HCT116 (cell line): ENCODE measurements around the gene KIFC3. TPM values are rescaled to one million over a fixed set of nuclear protein-coding genes. Genes with fewer than 3 reads are reported as not detected.
"Not testable (repeated sequence)": the region's sequence is repeated elsewhere in the genome, so short reads cannot be mapped to it uniquely, and the experiment has no call there.

ENCODE experiments used
- ATAC-seq: fragments of 200-7000 bp; cut with Tn5 transposase; 2 replicates; pipeline ENCODE4 v1.9.1; 2020; ENCODE audit warnings: mild to moderate bottlenecking, moderate library complexity
- BruUV-seq: library from RNA; stranded (reverse); fragments of 400-500 nt; replicated peaks from 2 replicates; lab custom pipeline; 2021; lab: Mats Ljungman, UMichigan
- CTCF ChIA-PET: fragments of 300-600 bp; sonication (Branson Sonifier 250); formaldehyde crosslinking; loops from one replicate; lab custom pipeline; 2021; ENCODE audit warnings: antibody characterized with exemption; lab: Charles Lee
- POLR2A ChIA-PET: fragments of 300-600, 350-600 bp; sonication (Branson Sonifier 250); formaldehyde crosslinking; loops from one replicate; lab custom pipeline; 2021; ENCODE audit warnings: antibody characterized with exemption; lab: Charles Lee
- RAD21 ChIA-PET, 2 experiments: fragments of 300-600 bp; sonication (Branson Sonifier 250); formaldehyde crosslinking; loops; one replicate each; lab custom pipeline; 2023; ENCODE audit warnings: low total read pairs in 2 of 2; ENCODE audit not compliant: uncharacterized antibody in 2 of 2, unreplicated experiment in 2 of 2, low non-redundant PET in 1 of 2; lab: Charles Lee
- DNase-seq: peaks from one replicate; pipeline ENCODE4 v3.0.0-alpha.2; 2010; ENCODE audit warnings: low read depth, low spot score
- H2AFZ ChIP-seq: fragments of 200-600 bp; shearing (Covaris generic), sonication (generic); 2 replicates; pipeline ENCODE4 v1.6.1; 2017; ENCODE audit warnings: low read depth, mixed run types, mixed read lengths, antibody characterized with exemption, low read length; ENCODE audit not compliant: poor library complexity, severe bottlenecking
- H3K27ac ChIP-seq: 2 replicates; pipeline ENCODE4 v1.5.1; 2012; ENCODE audit warnings: low read depth, low read length
- H3K27me3 ChIP-seq: fragments of 200-600 bp; sonication (generic); 2 replicates; pipeline ENCODE4 v1.6.1; 2016; ENCODE audit warnings: mixed run types, low read length, mixed read lengths; ENCODE audit not compliant: insufficient read depth
- H3K36me3 ChIP-seq, 2 experiments: fragments of 200-500 bp in 1 of 2; fragments of 200-600 bp in 1 of 2; sonication (Bioruptor generic) in 1 of 2; sonication (generic) in 1 of 2; 2 replicates each; pipeline versions ENCODE4 v1.5.1 to v1.6.1; 2014 to 2016; ENCODE audit warnings: low read length in 2 of 2, inconsistent platforms in 1 of 2, mixed read lengths in 1 of 2, mixed run types in 1 of 2; ENCODE audit not compliant: insufficient read depth in 2 of 2, control insufficient read depth in 1 of 2
- H3K4me1 ChIP-seq, 2 experiments: fragments of 200-600 bp in 1 of 2; sonication (generic) in 1 of 2; 2 replicates each; pipeline versions ENCODE4 v1.5.1 to v1.6.1; 2012 to 2017; ENCODE audit warnings: low read length in 2 of 2, inconsistent platforms in 1 of 2, mild to moderate bottlenecking in 1 of 2, mixed read lengths in 1 of 2, mixed run types in 1 of 2, moderate library complexity in 1 of 2; ENCODE audit not compliant: insufficient read depth in 2 of 2, control insufficient read depth in 1 of 2
- H3K4me2 ChIP-seq: fragments of 200-600 bp; sonication (generic); 2 replicates; pipeline ENCODE4 v1.6.1; 2017; ENCODE audit warnings: mixed run types, low read length, mixed read lengths
- H3K4me3 ChIP-seq, 2 experiments: fragments of 200-600 bp in 1 of 2; sonication (generic) in 1 of 2; replicated peaks in 1 of 2; 2 replicates each; pipeline ENCODE4 v1.5.1; 2011 to 2016; ENCODE audit warnings: low read length in 2 of 2, control low read depth in 1 of 2, low read depth in 1 of 2, mild to moderate bottlenecking in 1 of 2, mixed read lengths in 1 of 2, mixed run types in 1 of 2
- H3K79me2 ChIP-seq: fragments of 200-600 bp; sonication (generic); 2 replicates; pipeline ENCODE4 v1.6.1; 2017; ENCODE audit warnings: mild to moderate bottlenecking, mixed run types, low read length, moderate library complexity, mixed read lengths; ENCODE audit not compliant: insufficient read depth
- H3K9ac ChIP-seq: fragments of 200-600 bp; sonication (generic); 2 replicates; pipeline ENCODE4 v1.6.1; 2016; ENCODE audit warnings: low read length, mixed read lengths
- H3K9me2 ChIP-seq: fragments of 200-600 bp; sonication (generic), shearing (Covaris generic); 2 replicates; pipeline ENCODE4 v1.6.1; 2017; ENCODE audit warnings: mixed run types, mild to moderate bottlenecking, moderate library complexity; ENCODE audit not compliant: insufficient read depth
- H3K9me3 ChIP-seq, 2 experiments: fragments of 200-500 bp in 1 of 2; fragments of 200-600 bp in 1 of 2; sonication (Bioruptor generic) in 1 of 2; sonication (generic) in 1 of 2; 2 replicates each; pipeline ENCODE4 v1.6.1; 2014 to 2017; ENCODE audit warnings: low read length in 2 of 2, mixed read lengths in 2 of 2, inconsistent platforms in 1 of 2, low read depth in 1 of 2, mild to moderate bottlenecking in 1 of 2, mixed run types in 1 of 2, moderate library complexity in 1 of 2; ENCODE audit not compliant: control insufficient read depth in 1 of 2, insufficient read depth in 1 of 2
- H4K20me1 ChIP-seq: fragments of 200-600 bp; sonication (generic), shearing (Covaris generic); 2 replicates; pipeline ENCODE4 v1.6.1; 2017; ENCODE audit warnings: mixed run types, mild to moderate bottlenecking, moderate library complexity; ENCODE audit not compliant: insufficient read depth
- ATF3 ChIP-seq: IDR thresholded peaks from 2 replicates; pipeline ENCODE4 v1.6.1; 2012
- CBX3 ChIP-seq: IDR thresholded peaks from 2 replicates; pipeline ENCODE4 v1.6.1; 2012; ENCODE audit warnings: low read depth
- CEBPB ChIP-seq: IDR thresholded peaks from 2 replicates; pipeline ENCODE4 v1.6.1; 2012; ENCODE audit warnings: low read depth
- EGR1 ChIP-seq: IDR thresholded peaks from 2 replicates; pipeline ENCODE4 v1.6.1; 2012; ENCODE audit warnings: low read depth
- EZH2 ChIP-seq: fragments of 200-600 bp; sonication (generic); IDR thresholded peaks from 2 replicates; pipeline ENCODE4 v1.6.1; 2017; ENCODE audit warnings: antibody characterized with exemption, mixed run types
- EZH2phosphoT487 ChIP-seq: fragments of 200-600 bp; IDR thresholded peaks from 2 replicates; pipeline ENCODE4 v1.6.1; 2018; ENCODE audit warnings: antibody characterized with exemption, borderline replicate concordance
- FOSL1 ChIP-seq: IDR thresholded peaks from 2 replicates; pipeline ENCODE4 v1.6.1; 2012; ENCODE audit warnings: low read depth
- JUND ChIP-seq: IDR thresholded peaks from 2 replicates; pipeline ENCODE4 v1.6.1; 2012
- POLR2A ChIP-seq: IDR thresholded peaks from 2 replicates; pipeline ENCODE4 v1.7.0; 2011; ENCODE audit warnings: borderline replicate concordance; ENCODE audit not compliant: insufficient read depth, insufficient read length; ENCODE audit errors: extremely low read depth
- POLR2AphosphoS5 ChIP-seq: IDR thresholded peaks from 2 replicates; pipeline ENCODE4 v1.6.1; 2011; ENCODE audit warnings: mild to moderate bottlenecking, low read depth, low read length, moderate library complexity
- SIN3A ChIP-seq: IDR thresholded peaks from 2 replicates; pipeline ENCODE4 v1.6.1; 2012; ENCODE audit warnings: low read depth
- ZFX ChIP-seq: fragments of 450-650 bp; IDR thresholded peaks from 2 replicates; pipeline ENCODE4 v1.6.1; 2017
- intact Hi-C: fragments of 100-400 bp; cut with micrococcal nuclease; formaldehyde crosslinking; loops from 2 replicates; pipeline ENCODE4 v1.10.0; 2022
- total RNA-seq: library from RNA; stranded (reverse); gene quantifications from one replicate; pipeline ENCODE4 v1.2.1, GENCODE V29; 2021; ENCODE audit not compliant: unreplicated experiment
- TF ChIP-seq, protein P1 (sequence below): IDR thresholded peaks from 2 replicates; pipeline ENCODE4 v1.6.1; 2012; ENCODE audit warnings: low read depth

Gene KIFC3
- total RNA-seq, 1 experiment from 2014 or later = 31.9 TPM

DNA sequence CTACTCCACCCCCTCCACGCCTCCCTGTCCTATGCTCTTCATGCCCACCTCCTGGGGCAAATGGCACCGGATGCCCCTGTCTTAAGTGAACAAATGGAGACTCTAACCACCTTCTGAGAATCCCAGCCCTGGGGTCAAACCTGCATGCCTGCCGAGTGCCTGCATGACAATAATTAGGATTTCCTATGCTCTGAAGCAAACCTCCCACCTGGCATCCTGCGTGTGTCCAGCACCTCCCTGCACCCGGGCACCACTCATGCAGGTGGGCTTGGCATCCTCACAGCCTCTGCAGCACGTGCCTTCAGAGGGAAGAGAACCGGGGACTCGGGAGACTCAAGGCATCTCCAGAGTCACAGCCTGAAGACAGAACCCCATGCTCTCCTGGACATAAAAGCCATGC lies 11.2 kb upstream of the KIFC3 start:
- TF ChIP-seq CEBPB (no peak), ATF3 (no peak), JUND (no peak), SIN3A (no peak), FOSL1 (no peak), CBX3 (no peak), POLR2A (no peak), POLR2AphosphoS5 (no peak), EZH2phosphoT487 (no peak), EZH2 (no peak), ZFX (no peak), EGR1 (no peak)
- TF ChIP-seq, protein P1, sequence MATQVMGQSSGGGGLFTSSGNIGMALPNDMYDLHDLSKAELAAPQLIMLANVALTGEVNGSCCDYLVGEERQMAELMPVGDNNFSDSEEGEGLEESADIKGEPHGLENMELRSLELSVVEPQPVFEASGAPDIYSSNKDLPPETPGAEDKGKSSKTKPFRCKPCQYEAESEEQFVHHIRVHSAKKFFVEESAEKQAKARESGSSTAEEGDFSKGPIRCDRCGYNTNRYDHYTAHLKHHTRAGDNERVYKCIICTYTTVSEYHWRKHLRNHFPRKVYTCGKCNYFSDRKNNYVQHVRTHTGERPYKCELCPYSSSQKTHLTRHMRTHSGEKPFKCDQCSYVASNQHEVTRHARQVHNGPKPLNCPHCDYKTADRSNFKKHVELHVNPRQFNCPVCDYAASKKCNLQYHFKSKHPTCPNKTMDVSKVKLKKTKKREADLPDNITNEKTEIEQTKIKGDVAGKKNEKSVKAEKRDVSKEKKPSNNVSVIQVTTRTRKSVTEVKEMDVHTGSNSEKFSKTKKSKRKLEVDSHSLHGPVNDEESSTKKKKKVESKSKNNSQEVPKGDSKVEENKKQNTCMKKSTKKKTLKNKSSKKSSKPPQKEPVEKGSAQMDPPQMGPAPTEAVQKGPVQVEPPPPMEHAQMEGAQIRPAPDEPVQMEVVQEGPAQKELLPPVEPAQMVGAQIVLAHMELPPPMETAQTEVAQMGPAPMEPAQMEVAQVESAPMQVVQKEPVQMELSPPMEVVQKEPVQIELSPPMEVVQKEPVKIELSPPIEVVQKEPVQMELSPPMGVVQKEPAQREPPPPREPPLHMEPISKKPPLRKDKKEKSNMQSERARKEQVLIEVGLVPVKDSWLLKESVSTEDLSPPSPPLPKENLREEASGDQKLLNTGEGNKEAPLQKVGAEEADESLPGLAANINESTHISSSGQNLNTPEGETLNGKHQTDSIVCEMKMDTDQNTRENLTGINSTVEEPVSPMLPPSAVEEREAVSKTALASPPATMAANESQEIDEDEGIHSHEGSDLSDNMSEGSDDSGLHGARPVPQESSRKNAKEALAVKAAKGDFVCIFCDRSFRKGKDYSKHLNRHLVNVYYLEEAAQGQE = no peak
- TF ChIP-seq, all 23 proteins: peak for 0
- Histone ChIP-seq H3K27me3 (no peaks in the 10 kb centered on the region), H4K20me1 (no peaks in the 10 kb centered on the region), H3K9me3 (no peaks in the 10 kb centered on the region), H3K27ac (no peak overlapping the region), H3K36me3 (no peaks in the 10 kb centered on the region), H3K4me2 (no peak overlapping the region), H2AFZ (no peak overlapping the region), H3K9me2 (no peaks in the 10 kb centered on the region), H3K4me1 (peaks cover 46 to 57% of the 10 kb centered on the region in 2 experiments), H3K4me3 (no peak overlapping the region), H3K9ac (no peak overlapping the region), H3K79me2 (no peaks in the 10 kb centered on the region)
- intact Hi-C loops = no loop called here
- no TSS peak for BruUV-seq
- CTCF ChIA-PET = no interaction called here
- POLR2A ChIA-PET = no interaction called here
- DNase-seq (no peak), ATAC-seq (no peak)
- RAD21 ChIA-PET = no interaction called here

DNA sequence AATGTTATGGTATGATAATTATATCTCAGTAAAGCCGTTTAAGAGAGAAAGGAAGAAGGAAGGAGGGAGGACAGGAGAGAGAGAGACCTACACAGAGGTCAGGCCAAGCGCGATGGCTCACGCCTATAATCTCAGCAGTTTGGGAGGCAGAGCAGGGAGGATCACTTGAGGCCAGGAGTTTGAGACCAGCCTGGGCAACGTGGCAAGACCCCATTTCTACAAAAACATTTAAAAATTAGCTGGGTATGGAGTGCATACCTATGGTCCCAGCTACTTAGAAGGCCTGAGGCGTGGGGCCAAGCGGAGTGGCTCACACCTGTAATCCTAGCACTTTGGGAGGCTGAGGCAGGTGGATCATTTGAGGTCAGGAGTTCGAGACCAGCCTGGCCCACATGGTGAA lies 9.0 kb upstream of the KIFC3 start:
- RAD21 ChIA-PET, H3K9ac ChIP-seq, BruUV-seq, intact Hi-C loops, DNase-seq, H3K36me3 ChIP-seq, H4K20me1 ChIP-seq, H3K4me3 ChIP-seq, H2AFZ ChIP-seq, H3K79me2 ChIP-seq, H3K27me3 ChIP-seq, H3K9me3 ChIP-seq, ATAC-seq, H3K9me2 ChIP-seq, H3K27ac ChIP-seq: not testable (repeated sequence)
- H3K4me1 ChIP-seq = peaks cover 60 to 72% of the 10 kb centered on the region in 2 experiments
- ChIA-PET CTCF (interaction anchor here (1.3 kb wide), 1 partner anchor 10 kb away, joined by 3 read pairs; no protein-coding TSS in a partner anchor), POLR2A (interaction anchor here (1.4 to 1.5 kb wide), 2 partner anchors 11 to 47 kb away, joined by 3 read pairs; no protein-coding TSS in a partner anchor)
- peak overlapping the region; percentile 69; the same call in 1 of the 2 replicates for H3K4me2 ChIP-seq
